K562 (cell line): ENCODE data around the gene CNDP1. TPM values are rescaled to one million over a fixed set of nuclear protein-coding genes. Genes with fewer than 3 reads are reported as not detected.

Experiments used
- ATAC-seq: fragments of 200-7000 bp; cut with Tn5 transposase; 3 replicates; pipeline ENCODE4 v1.9.1; 2020; ENCODE audit warnings: moderate library complexity
- BruUV-seq: library from RNA; stranded (reverse); fragments of 400-500 nt; replicated peaks from 2 replicates; lab custom pipeline; 2021; lab: Mats Ljungman, UMichigan
- CTCF ChIA-PET: fragments of 300-600 bp; formaldehyde crosslinking; extraction: SDS; loops from one replicate; lab custom pipeline; 2021; ENCODE audit warnings: low intra/inter-chr PET ratio; lab: Yijun Ruan, JAX
- POLR2A ChIA-PET: fragments of 300-600, 350-650 bp; sonication (Branson Sonifier 250); formaldehyde crosslinking; extraction: SDS; loops from one replicate; lab custom pipeline; 2021; ENCODE audit warnings: antibody characterized with exemption, inconsistent platforms; lab: Yijun Ruan, JAX
- DNase-seq, 4 experiments: peaks; one replicate each; pipeline versions ENCODE4 v3.0.0 to v3.0.0-alpha.2; 2011 to 2018; ENCODE audit warnings: low spot score in 3 of 4, mixed read lengths in 3 of 4; ENCODE audit errors: extremely low read depth in 1 of 4
- FAIRE-seq: peaks from 2 replicates; lab custom pipeline; 2011; peaks lifted over from hg19 to GRCh38; lab: Jason Lieb, UNC
- H2AFZ ChIP-seq: 2 replicates; pipeline ENCODE4 v1.6.0; 2011; ENCODE audit warnings: low read depth, low read length, control low read depth, inconsistent platforms
- H3K27ac ChIP-seq: fragments of 200-600 bp; 3 replicates; pipeline ENCODE4 v1.8.0; 2011; ENCODE audit warnings: low read depth, mild to moderate bottlenecking, control low read depth, inconsistent platforms, low read length, moderate library complexity, mixed read lengths; ENCODE audit errors: extremely low read depth
- H3K27me3 ChIP-seq, 2 experiments: fragments of 300-600 bp in 1 of 2; 2 replicates in 1 of 2; 3 replicates in 1 of 2; pipeline versions ENCODE4 v1.6.0 to v1.8.0; 2011; ENCODE audit warnings: inconsistent platforms in 2 of 2, low read length in 2 of 2, mild to moderate bottlenecking in 1 of 2, mixed read lengths in 1 of 2, moderate library complexity in 1 of 2; ENCODE audit not compliant: control insufficient read depth in 2 of 2, insufficient read depth in 2 of 2
- H3K36me3 ChIP-seq: fragments of 300-600 bp; 3 replicates; pipeline ENCODE4 v1.8.0; 2011; ENCODE audit warnings: mild to moderate bottlenecking, low read length, inconsistent platforms; ENCODE audit not compliant: control insufficient read depth, insufficient read depth
- H3K4me1 ChIP-seq, 2 experiments: fragments of 200-600 bp in 1 of 2; replicated peaks in 1 of 2; 2 replicates in 1 of 2; 3 replicates in 1 of 2; pipeline versions ENCODE4 v1.5.1 to v1.8.0; 2011; ENCODE audit warnings: inconsistent platforms in 2 of 2, low read length in 2 of 2, mild to moderate bottlenecking in 1 of 2, mixed read lengths in 1 of 2, moderate library complexity in 1 of 2; ENCODE audit not compliant: control insufficient read depth in 2 of 2, insufficient read depth in 2 of 2
- H3K4me2 ChIP-seq: 2 replicates; pipeline ENCODE4 v1.6.1; 2011; ENCODE audit warnings: low read length, control low read depth, inconsistent platforms, mixed read lengths; ENCODE audit not compliant: insufficient read depth
- H3K4me3 ChIP-seq: fragments of 200-600 bp; sonication (generic), shearing (Covaris generic); 2 replicates; pipeline ENCODE4 v1.5.1; 2016; ENCODE audit warnings: control low read depth, inconsistent platforms
- H3K79me2 ChIP-seq: fragments of 200-600 bp; 3 replicates; pipeline ENCODE4 v1.8.0; 2011; ENCODE audit warnings: low read length, inconsistent platforms; ENCODE audit not compliant: control insufficient read depth, insufficient read depth
- H3K9ac ChIP-seq, 2 experiments: 2 replicates each; pipeline versions ENCODE4 v1.6.0 to v1.6.1; 2011; ENCODE audit warnings: low read depth in 2 of 2, low read length in 2 of 2, control low read depth in 1 of 2, inconsistent platforms in 1 of 2, mild to moderate bottlenecking in 1 of 2, mixed read lengths in 1 of 2; ENCODE audit not compliant: insufficient read depth in 1 of 2
- H3K9me1 ChIP-seq: one replicate; pipeline ENCODE4 v1.6.0; 2011; ENCODE audit warnings: inconsistent platforms, mild to moderate bottlenecking, low read length, moderate library complexity; ENCODE audit not compliant: control insufficient read depth, insufficient read depth
- H3K9me3 ChIP-seq: replicated peaks from 2 replicates; pipeline ENCODE4 v1.5.1; 2011; ENCODE audit warnings: low read depth, low read length, inconsistent platforms; ENCODE audit not compliant: control insufficient read depth, insufficient read depth
- H4K20me1 ChIP-seq: replicated peaks from 2 replicates; pipeline ENCODE4 v1.6.1; 2011; ENCODE audit warnings: low read length, inconsistent platforms, mixed read lengths; ENCODE audit not compliant: control insufficient read depth, insufficient read depth
- FOXK1 ChIP-seq: sonication (generic); formaldehyde crosslinking; IDR thresholded peaks from 2 replicates; pipeline ENCODE4 v1.8.0; 2022; ENCODE audit warnings: missing genetic modification reagents, mild to moderate bottlenecking, borderline replicate concordance
- KDM1A ChIP-seq, 2 experiments: fragments of 450-650 bp; IDR thresholded peaks; 2 replicates each; pipeline ENCODE4 v1.6.1; 2016; ENCODE audit warnings: mild to moderate bottlenecking in 2 of 2
- MCM7 ChIP-seq, 2 experiments: fragments of 450-650 bp; IDR thresholded peaks; 2 replicates each; pipeline ENCODE4 v1.6.1; 2016 to 2018
- MECOM ChIP-seq: fragments of 250-450 bp; sonication (Bioruptor Pico); IDR thresholded peaks from 2 replicates; pipeline ENCODE4 v1.8.0; 2022; ENCODE audit warnings: inconsistent platforms
- MTA2 ChIP-seq: fragments of 450-650 bp; IDR thresholded peaks from 2 replicates; pipeline ENCODE4 v1.6.1; 2016; ENCODE audit warnings: low read depth
- PCBP1 ChIP-seq: fragments of 200-400 bp; formaldehyde crosslinking; IDR thresholded peaks from 2 replicates; pipeline ENCODE4 v1.6.1; 2018; ENCODE audit warnings: mild to moderate bottlenecking, low read depth, low read length; ENCODE audit not compliant: poor library complexity, severe bottlenecking
- PCBP2 ChIP-seq: fragments of 200-400 bp; formaldehyde crosslinking; IDR thresholded peaks from 2 replicates; pipeline ENCODE4 v1.6.1; 2018; ENCODE audit warnings: low read length, low read depth, mild to moderate bottlenecking, moderate library complexity; ENCODE audit not compliant: poor library complexity, severe bottlenecking
- PHF20 ChIP-seq: fragments of 450-650 bp; IDR thresholded peaks from 2 replicates; pipeline ENCODE4 v1.6.1; 2018; ENCODE audit not compliant: partially characterized antibody
- PREB ChIP-seq: sonication (generic); formaldehyde crosslinking; IDR thresholded peaks from 2 replicates; pipeline ENCODE4 v1.8.1; 2023; ENCODE audit warnings: mild to moderate bottlenecking, missing genetic modification reagents
- TCF7L2 ChIP-seq: fragments of 150-350 bp; IDR thresholded peaks from 2 replicates; pipeline ENCODE4 v1.6.1; 2016; ENCODE audit warnings: low read depth, mild to moderate bottlenecking, low read length, moderate library complexity
- WHSC1 ChIP-seq: IDR thresholded peaks from one replicate; pipeline ENCODE4 v1.6.1; 2012; ENCODE audit warnings: low read length, control low read depth, inconsistent platforms
- ZNF134 ChIP-seq: fragments of 250-450 bp; sonication (Bioruptor Pico); conservative IDR thresholded peaks from 2 replicates; pipeline ENCODE4 v1.4.0; 2020
- ZNF253 ChIP-seq: fragments of 250-450 bp; sonication (Bioruptor Pico); conservative IDR thresholded peaks from 2 replicates; pipeline ENCODE4 v1.6.1; 2021; ENCODE audit warnings: mild to moderate bottlenecking
- ZNF449 ChIP-seq: fragments of 250-450 bp; sonication (Bioruptor Pico); IDR thresholded peaks from 2 replicates; pipeline ENCODE4 v1.8.0; 2022; ENCODE audit warnings: moderate library complexity, mild to moderate bottlenecking, inconsistent platforms
- ZNF76 ChIP-seq: fragments of 250-450 bp; sonication (Bioruptor Pico); IDR thresholded peaks from 2 replicates; pipeline ENCODE4 v1.4.0; 2020; ENCODE audit warnings: mild to moderate bottlenecking, moderate library complexity, borderline replicate concordance
- WGBS: fragments of 100-300 bp; shearing (Covaris generic); methylation state at CpG from one replicate; pipeline ENCODE4 v1.1.6; 2016; ENCODE audit warnings: low coverage, mixed read lengths; ENCODE audit not compliant: insufficient coverage; ENCODE audit errors: missing lambda C conversion rate; 5-methylcytosine and 5-hydroxymethylcytosine counted together
- in situ Hi-C: fragments of 300-500 bp; cut with MboI; formaldehyde crosslinking; loops from 4 replicates; pipeline ENCODE4 v1.15.0; 2018; ENCODE audit warnings: inconsistent platforms, mixed read lengths
- intact Hi-C: fragments of 100-400 bp; cut with micrococcal nuclease; formaldehyde crosslinking; loops from 2 replicates; pipeline ENCODE4 v1.14.2; 2022
- polyA plus RNA-seq, 8 experiments: library from polyadenylated mRNA; depleted of rRNA in 4 of 8; stranded (reverse) in 5 of 8; unstranded in 3 of 8; fragments of >200 nt; fragmentation: Nextera tagmentation in 2 of 8; fragmentation: Illumina TruSeq in 1 of 8; extraction: Ambion mirVana in 2 of 8; extraction: Trizol in 1 of 8; gene quantifications; 2 replicates each; pipeline versions ENCODE4 v1.2.1 to v1.2.3, GENCODE V29; 2011 to 2014; ENCODE audit warnings: inconsistent platforms in 1 of 8, missing spikeins in 1 of 8
- total RNA-seq, 7 experiments: library from RNA; depleted of rRNA in 6 of 7; stranded (reverse); fragments of >200 nt in 6 of 7; fragmentation: Illumina TruSeq in 2 of 7; extraction: Trizol in 2 of 7; gene quantifications; 2 replicates each; pipeline versions ENCODE4 v1.2.1 to v1.2.3, GENCODE V29; 2011 to 2021; ENCODE audit warnings: low replicate concordance in 1 of 7
- TF ChIP-seq, protein P1 (sequence below): fragments of 450-650 bp; IDR thresholded peaks from 2 replicates; pipeline ENCODE4 v1.6.1; 2016; ENCODE audit warnings: borderline replicate concordance
- TF ChIP-seq, protein P2 (sequence below): sonication (generic); formaldehyde crosslinking; IDR thresholded peaks from 2 replicates; pipeline ENCODE4 v1.8.0; 2022; ENCODE audit warnings: mild to moderate bottlenecking, missing genetic modification reagents
- TF ChIP-seq, protein P3 (sequence below): fragments of 250-450 bp; sonication (Bioruptor Pico); IDR thresholded peaks from 2 replicates; pipeline ENCODE4 v1.8.0; 2022; ENCODE audit warnings: moderate library complexity, mild to moderate bottlenecking, inconsistent platforms

Gene CNDP1
- total and polyA plus RNA-seq, 9 of the 15 experiments (the other 6 are each of a cell fraction or from before 2014, with no cell fraction given) = not detected

GRCh38 chr18:74521068-74521725 is 13.1 kb upstream of the CNDP1 start:
- no peaks in the 10 kb centered on the region for H3K79me2 ChIP-seq
- H3K9me3 ChIP-seq = no peaks in the 10 kb centered on the region
- no TSS peak for BruUV-seq
- no peaks in the 10 kb centered on the region for H4K20me1 ChIP-seq
- no peak overlapping the region for H2AFZ ChIP-seq
- CTCF ChIA-PET = no interaction called here
- ATAC-seq (no peak), FAIRE-seq (no peak), DNase-seq (no peak)
- in situ Hi-C loops (no loop called here), intact Hi-C loops (no loop called here)
- peaks cover 38% of the 10 kb centered on the region; the same call in 2 of the 3 replicates for H3K36me3 ChIP-seq
- no peak overlapping the region for H3K4me3 ChIP-seq
- no peak overlapping the region for H3K9ac ChIP-seq
- peaks cover 4% of the 10 kb centered on the region for H3K9me1 ChIP-seq
- no peak overlapping the region for H3K4me2 ChIP-seq
- H3K4me1 ChIP-seq = peaks cover 0 to 3% of the 10 kb centered on the region in 2 experiments; a peak in 1 of 5 replicates
- WGBS = 94% methylated on average over 13 of the region's 15 CpGs
- no peaks in the 10 kb centered on the region for H3K27me3 ChIP-seq
- no peak overlapping the region for H3K27ac ChIP-seq
- POLR2A ChIA-PET = no interaction called here
- no peak for TF ChIP-seq WHSC1
- no peak for TF ChIP-seq MECOM (CRISPR knock-in tag)
- no peak for TF ChIP-seq PHF20
- TF ChIP-seq KDM1A (IDR thresholded peaks at IDR 0.05) = no peak
- TF ChIP-seq, protein P1, sequence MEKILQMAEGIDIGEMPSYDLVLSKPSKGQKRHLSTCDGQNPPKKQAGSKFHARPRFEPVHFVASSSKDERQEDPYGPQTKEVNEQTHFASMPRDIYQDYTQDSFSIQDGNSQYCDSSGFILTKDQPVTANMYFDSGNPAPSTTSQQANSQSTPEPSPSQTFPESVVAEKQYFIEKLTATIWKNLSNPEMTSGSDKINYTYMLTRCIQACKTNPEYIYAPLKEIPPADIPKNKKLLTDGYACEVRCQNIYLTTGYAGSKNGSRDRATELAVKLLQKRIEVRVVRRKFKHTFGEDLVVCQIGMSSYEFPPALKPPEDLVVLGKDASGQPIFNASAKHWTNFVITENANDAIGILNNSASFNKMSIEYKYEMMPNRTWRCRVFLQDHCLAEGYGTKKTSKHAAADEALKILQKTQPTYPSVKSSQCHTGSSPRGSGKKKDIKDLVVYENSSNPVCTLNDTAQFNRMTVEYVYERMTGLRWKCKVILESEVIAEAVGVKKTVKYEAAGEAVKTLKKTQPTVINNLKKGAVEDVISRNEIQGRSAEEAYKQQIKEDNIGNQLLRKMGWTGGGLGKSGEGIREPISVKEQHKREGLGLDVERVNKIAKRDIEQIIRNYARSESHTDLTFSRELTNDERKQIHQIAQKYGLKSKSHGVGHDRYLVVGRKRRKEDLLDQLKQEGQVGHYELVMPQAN = no peak
- TF ChIP-seq MCM7 (IDR thresholded peaks at IDR 0.05) = no peak
- TF ChIP-seq, protein P2, sequence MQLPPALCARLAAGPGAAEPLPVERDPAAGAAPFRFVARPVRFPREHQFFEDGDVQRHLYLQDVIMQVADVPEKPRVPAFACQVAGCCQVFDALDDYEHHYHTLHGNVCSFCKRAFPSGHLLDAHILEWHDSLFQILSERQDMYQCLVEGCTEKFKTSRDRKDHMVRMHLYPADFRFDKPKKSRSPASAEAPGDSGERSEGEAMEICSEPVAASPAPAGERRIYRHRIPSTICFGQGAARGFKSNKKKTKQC (CRISPR knock-in tag) = no peak
- no peak for TF ChIP-seq PCBP2
- TF ChIP-seq PREB (CRISPR knock-in tag) = no peak
- TF ChIP-seq FOXK1 (CRISPR knock-in tag) = no peak
- no peak for TF ChIP-seq PCBP1
- TF ChIP-seq, protein P3, sequence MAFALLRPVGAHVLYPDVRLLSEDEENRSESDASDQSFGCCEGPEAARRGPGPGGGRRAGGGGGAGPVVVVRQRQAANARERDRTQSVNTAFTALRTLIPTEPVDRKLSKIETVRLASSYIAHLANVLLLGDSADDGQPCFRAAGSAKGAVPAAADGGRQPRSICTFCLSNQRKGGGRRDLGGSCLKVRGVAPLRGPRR (CRISPR knock-in tag) = no peak
- no peak for TF ChIP-seq ZNF253 (CRISPR knock-in tag)
- TF ChIP-seq ZNF134 (CRISPR knock-in tag) = no peak
- TF ChIP-seq TCF7L2 = no peak
- no peak for TF ChIP-seq ZNF449 (CRISPR knock-in tag)
- no peak for TF ChIP-seq ZNF76 (CRISPR knock-in tag)
- no peak for TF ChIP-seq MTA2
